ENCODE results near the gene THOP1. TPM values are rescaled to one million over a fixed set of nuclear protein-coding genes. Genes with fewer than 3 reads are reported as not detected.

The THOP1 gene
- total and polyA plus RNA-seq, 12 donors = 23.1 to 138 (median 46.2) TPM

DNA sequence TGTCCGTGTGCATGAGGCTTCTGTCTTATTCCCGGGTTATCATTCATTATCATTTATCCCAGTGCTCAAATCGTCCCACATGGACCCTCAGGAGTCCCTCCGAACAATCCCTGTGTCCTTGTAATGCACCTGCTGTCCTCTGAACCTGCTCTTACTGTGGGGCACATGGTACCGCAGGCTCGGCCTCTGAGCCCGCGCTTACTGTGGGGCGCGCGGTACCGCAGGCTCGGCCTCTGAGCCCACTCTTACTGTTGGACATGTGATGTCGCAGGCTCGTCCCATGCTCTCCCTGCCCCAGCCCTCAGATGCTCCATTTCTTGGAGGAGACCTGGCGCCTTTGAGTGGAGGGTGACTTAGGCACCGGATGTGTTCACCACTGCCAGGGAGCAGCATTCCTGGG lies 17.5 kb downstream of the THOP1 start:
- intact Hi-C loops (cut with DNase I) = no loop called here
- H3K27ac ChIP-seq = no peak overlapping the region
- no peaks in the 10 kb centered on the region for H3K27me3 ChIP-seq
- H3K9me3 ChIP-seq (replicated peaks in 1 of 3) = no peaks in the 10 kb centered on the region
- TF ChIP-seq, protein P1, sequence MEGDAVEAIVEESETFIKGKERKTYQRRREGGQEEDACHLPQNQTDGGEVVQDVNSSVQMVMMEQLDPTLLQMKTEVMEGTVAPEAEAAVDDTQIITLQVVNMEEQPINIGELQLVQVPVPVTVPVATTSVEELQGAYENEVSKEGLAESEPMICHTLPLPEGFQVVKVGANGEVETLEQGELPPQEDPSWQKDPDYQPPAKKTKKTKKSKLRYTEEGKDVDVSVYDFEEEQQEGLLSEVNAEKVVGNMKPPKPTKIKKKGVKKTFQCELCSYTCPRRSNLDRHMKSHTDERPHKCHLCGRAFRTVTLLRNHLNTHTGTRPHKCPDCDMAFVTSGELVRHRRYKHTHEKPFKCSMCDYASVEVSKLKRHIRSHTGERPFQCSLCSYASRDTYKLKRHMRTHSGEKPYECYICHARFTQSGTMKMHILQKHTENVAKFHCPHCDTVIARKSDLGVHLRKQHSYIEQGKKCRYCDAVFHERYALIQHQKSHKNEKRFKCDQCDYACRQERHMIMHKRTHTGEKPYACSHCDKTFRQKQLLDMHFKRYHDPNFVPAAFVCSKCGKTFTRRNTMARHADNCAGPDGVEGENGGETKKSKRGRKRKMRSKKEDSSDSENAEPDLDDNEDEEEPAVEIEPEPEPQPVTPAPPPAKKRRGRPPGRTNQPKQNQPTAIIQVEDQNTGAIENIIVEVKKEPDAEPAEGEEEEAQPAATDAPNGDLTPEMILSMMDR (IDR thresholded peaks at IDR 0.05) = no peak
- TF ChIP-seq POLR2A (IDR thresholded peaks at IDR 0.05) = no peak
- WGBS, 4 donors = 97 to 99% (median 97%) methylated on average over 16 to 17 of the region's 17 CpGs
- peaks cover 4 to 8% of the 10 kb centered on the region in 2 donors for H3K4me1 ChIP-seq (replicated peaks in 1 of 2)
- DNase-seq = no peak
- peaks cover 0 to 12% of the 10 kb centered on the region in 2 donors for H3K36me3 ChIP-seq (replicated peaks in 1 of 2)
- no peak overlapping the region for H3K4me3 ChIP-seq

DNA sequence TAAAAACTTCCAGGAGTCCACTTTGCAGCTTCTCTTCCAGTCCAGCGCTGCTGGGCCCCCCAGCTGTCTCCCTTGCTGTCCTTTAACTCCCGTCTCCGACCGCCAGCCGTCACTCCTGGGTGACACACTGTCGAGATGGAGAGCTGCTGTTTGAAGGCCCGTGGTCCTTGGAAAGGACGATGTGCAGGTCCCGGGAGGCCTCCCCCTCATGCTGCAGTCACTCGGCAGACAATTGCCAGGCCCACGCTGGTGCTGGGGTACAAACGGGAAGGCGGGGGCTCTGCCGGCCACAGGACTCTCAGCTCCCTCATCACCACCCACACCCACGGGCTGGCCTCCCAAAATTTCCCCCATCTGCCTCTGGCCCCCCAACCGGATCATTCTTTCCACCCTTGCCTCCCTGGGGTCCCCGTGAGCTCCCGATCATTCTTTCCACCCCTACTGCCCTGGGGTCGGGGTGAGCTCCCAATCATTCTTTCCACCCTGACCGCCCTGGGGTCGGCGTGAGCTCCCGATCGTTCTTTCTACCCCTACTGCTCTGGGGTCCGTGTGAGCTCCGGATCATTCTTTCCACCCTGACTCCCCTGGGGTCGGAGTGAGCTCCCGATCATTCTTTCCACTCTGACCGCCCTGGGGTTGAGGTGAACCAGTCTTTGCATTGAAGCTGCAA lies 18.3 kb downstream of the THOP1 start:
- Histone ChIP-seq H3K36me3 (replicated peaks in 1 of 2) (peaks cover 0 to 19% of the 10 kb centered on the region in 2 donors), H3K4me1 (replicated peaks in 1 of 2) (no peaks in the 10 kb centered on the region), H3K9me3 (replicated peaks in 1 of 3) (no peaks in the 10 kb centered on the region), H3K27me3 (no peaks in the 10 kb centered on the region), H3K4me3 (no peak overlapping the region), H3K27ac (no peak overlapping the region)
- intact Hi-C loops (cut with DNase I) = no loop called here
- no peak for DNase-seq
- WGBS, 4 donors = 92 to 96% (median 95%) methylated on average over 22 to 29 of the region's 29 CpGs
- TF ChIP-seq, protein P1 (IDR thresholded peaks at IDR 0.05) = no peak
- TF ChIP-seq POLR2A (IDR thresholded peaks at IDR 0.05) = no peak

DNA sequence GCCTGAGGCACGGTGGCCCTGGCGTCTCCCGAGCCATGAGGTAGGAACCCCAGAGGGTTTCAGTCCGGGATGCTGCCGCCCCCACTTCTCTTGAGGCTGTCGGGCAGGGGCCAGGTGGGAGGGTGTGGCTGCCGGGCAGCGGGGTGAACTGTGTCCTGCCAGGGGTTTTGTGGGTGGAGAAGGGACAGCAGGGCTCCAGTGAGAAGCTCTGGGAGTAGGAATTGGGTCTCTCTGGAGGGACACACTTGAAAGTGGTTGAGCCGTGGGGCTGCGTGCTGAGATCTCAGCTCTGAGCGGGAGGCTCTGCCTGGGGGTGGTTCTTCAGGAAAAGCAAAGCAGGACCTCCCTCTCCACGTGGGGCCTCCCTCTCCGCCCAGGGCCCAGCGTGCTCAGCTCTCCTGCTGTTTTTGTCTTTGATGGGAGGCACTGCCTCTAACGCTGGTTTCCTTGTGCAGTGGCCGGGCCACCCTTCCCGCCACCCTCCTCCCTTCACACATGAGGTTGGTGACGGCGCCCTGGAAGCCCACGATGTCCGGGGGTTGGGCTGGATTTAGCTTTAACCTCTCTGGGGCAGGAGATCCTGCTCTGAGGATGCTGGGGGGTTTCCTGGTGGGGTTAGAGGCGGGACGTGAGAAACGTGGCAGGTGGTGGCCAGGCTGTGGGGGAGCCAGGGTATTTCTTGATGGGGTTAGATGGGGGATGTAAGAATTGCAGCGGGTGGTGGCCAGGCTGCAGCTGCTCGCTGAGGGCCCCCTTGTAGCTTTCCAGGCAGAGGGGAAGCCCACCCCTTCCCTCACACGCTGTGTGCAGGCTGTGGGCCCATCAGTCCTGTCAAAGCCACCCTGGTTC lies 19.1 kb downstream of the THOP1 start:
- no peak for DNase-seq
- TF ChIP-seq POLR2A (IDR thresholded peaks at IDR 0.05) = no peak
- TF ChIP-seq, protein P1 (IDR thresholded peaks at IDR 0.05) = no peak
- Histone ChIP-seq H3K27ac (no peak overlapping the region), H3K4me1 (replicated peaks in 1 of 2) (no peaks in the 10 kb centered on the region), H3K4me3 (no peak overlapping the region), H3K27me3 (no peaks in the 10 kb centered on the region), H3K9me3 (replicated peaks in 1 of 3) (no peaks in the 10 kb centered on the region), H3K36me3 (replicated peaks in 1 of 2) (peaks cover 0 to 25% of the 10 kb centered on the region in 2 donors)
- 91 to 93% (median 92%) methylated on average over 15 to 27 of the region's 27 CpGs for WGBS, 4 donors
- intact Hi-C loops (cut with DNase I) = no loop called here

DNA sequence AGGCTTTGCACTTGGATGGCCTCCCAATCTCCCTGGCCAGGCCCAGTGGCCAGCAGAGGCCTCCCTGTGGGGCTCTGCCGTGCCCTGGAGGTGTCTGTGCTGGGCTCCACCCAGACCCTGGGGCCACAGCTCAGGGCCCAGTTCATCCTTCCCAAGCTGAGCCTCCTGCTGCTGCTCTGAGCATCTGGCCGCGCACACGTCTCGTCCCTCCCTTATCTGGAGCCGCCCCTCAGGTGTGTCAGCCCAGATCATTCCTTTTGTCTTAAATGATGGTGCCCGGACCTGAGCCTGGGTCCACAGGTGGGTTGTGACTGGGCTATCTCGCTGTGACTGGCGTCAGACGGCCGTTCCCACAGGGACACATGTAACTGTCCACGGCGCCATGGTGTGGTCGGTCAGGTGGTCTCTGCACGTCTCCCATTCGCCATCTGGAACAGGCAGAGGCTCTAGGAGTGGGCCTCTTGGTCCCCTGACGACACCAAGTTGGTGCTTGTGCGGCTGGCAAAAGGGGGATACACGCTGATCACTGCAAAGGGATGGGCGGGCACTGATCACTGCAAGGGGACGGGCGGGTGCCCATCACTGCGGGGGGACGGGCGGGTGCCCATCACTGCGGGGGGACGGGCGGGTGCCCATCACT lies 20.1 kb downstream of the THOP1 start:
- Histone ChIP-seq H3K9me3 (replicated peaks in 1 of 3) (no peaks in the 10 kb centered on the region), H3K27ac (no peak overlapping the region), H3K36me3 (replicated peaks in 1 of 2) (peaks cover 0 to 25% of the 10 kb centered on the region in 2 donors), H3K4me1 (replicated peaks in 1 of 2) (no peaks in the 10 kb centered on the region), H3K27me3 (no peaks in the 10 kb centered on the region), H3K4me3 (no peak overlapping the region)
- TF ChIP-seq, protein P1 (IDR thresholded peaks at IDR 0.05) = no peak
- TF ChIP-seq POLR2A (IDR thresholded peaks at IDR 0.05) = no peak
- WGBS, 4 donors = 97 to 99% (median 98%) methylated on average over 6 to 26 of the region's 28 CpGs
- intact Hi-C loops (cut with DNase I) = no loop called here
- DNase-seq = no peak

Data from adrenal gland (tissue), 12 donors.